Tibial nerve (tissue), 4 donors: ENCODE measurements around the gene GOLGA6L9.
"Not testable (repeated sequence)": the region's sequence is repeated elsewhere in the genome, so short reads cannot be mapped to it uniquely, and the experiment has no call there.

Source experiments
- CTCF ChIP-seq, 5 experiments: fragments of 200-600 bp in 3 of 5; fragments of 450-650 bp in 2 of 5; sonication (generic) in 3 of 5; IDR thresholded peaks; one replicate each; pipeline ENCODE4 v1.5.1; 2016 to 2019; ENCODE audit warnings: antibody characterized with exemption in 5 of 5, mild to moderate bottlenecking in 3 of 5, moderate library complexity in 2 of 5
- EP300 ChIP-seq, 2 donors: sonication (generic); formaldehyde crosslinking; IDR thresholded peaks; one replicate each; pipeline ENCODE4 v1.6.1; 2017; ENCODE audit warnings: antibody characterized with exemption in 2 of 2, mild to moderate bottlenecking in 1 of 2

GRCh38 chr15:82387209-82387608 lies 42.4 kb upstream of the GOLGA6L9 start:
- TF ChIP-seq EP300, CTCF (IDR thresholded peaks at IDR 0.05): not testable (repeated sequence)
